GM19467 (cell line): ENCODE measurements around the gene CSF1R.
"Not testable (repeated sequence)": the region's sequence is repeated elsewhere in the genome, so short reads cannot be mapped to it uniquely, and the experiment has no call there.

Source experiments
- ATAC-seq: cut with Tn5 transposase; IDR thresholded peaks from one replicate; pipeline ENCODE4 v1.9.1; 2021; ENCODE audit warnings: mild to moderate bottlenecking, moderate library complexity; ENCODE audit not compliant: unreplicated experiment

Gene CSF1R

GRCh38 chr5:150033334-150033733 lies 53.0 kb downstream of the CSF1R start:
- ATAC-seq = no peak

GRCh38 chr5:150028047-150028446 lies 58.3 kb downstream of the CSF1R start:
- ATAC-seq = not testable (repeated sequence)

- no peak for ATAC-seq
These were observed 59.6 kb downstream of the CSF1R start for GRCh38 chr5:150026682-150027172.

GRCh38 chr5:150024346-150024984 lies 61.9 kb downstream of the CSF1R start:
- ATAC-seq = no peak

GRCh38 chr5:150023136-150023535 lies 63.2 kb downstream of the CSF1R start:
- no peak for ATAC-seq

- ATAC-seq = no peak
These were observed 63.7 kb downstream of the CSF1R start for GRCh38 chr5:150022681-150023080.

- no peak for ATAC-seq
These were observed 64.2 kb downstream of the CSF1R start for GRCh38 chr5:150022158-150022531.

- no peak for ATAC-seq
These were observed 64.7 kb downstream of the CSF1R start for GRCh38 chr5:150021491-150022157.

GRCh38 chr5:150020249-150020648 lies 66.1 kb downstream of the CSF1R start:
- no peak for ATAC-seq

- ATAC-seq = no peak
These were observed 68.9 kb downstream of the CSF1R start for GRCh38 chr5:150017226-150018005.

- no peak for ATAC-seq
These were observed 69.8 kb downstream of the CSF1R start for GRCh38 chr5:150016537-150016936.

GRCh38 chr5:150015415-150015814 lies 70.9 kb downstream of the CSF1R start:
- no peak for ATAC-seq

- ATAC-seq = no peak
These were observed 71.9 kb downstream of the CSF1R start for GRCh38 chr5:150014456-150014855.

- no peak for ATAC-seq
These were observed 72.4 kb downstream of the CSF1R start for GRCh38 chr5:150013931-150014330.

- no peak for ATAC-seq
These were observed 76.5 kb downstream of the CSF1R start for GRCh38 chr5:150009671-150010387.

GRCh38 chr5:150007050-150007449 lies 79.3 kb downstream of the CSF1R start:
- ATAC-seq = no peak

- ATAC-seq = no peak
These were observed 80.0 kb downstream of the CSF1R start for GRCh38 chr5:150006318-150006717.
